ENCODE data around the gene POPDC3. TPM values are rescaled to one million over a fixed set of nuclear protein-coding genes. Genes with fewer than 3 reads are reported as not detected.

POPDC3 gene
- total and polyA plus RNA-seq, 2 of the 4 experiments (the other 2 are of a cell fraction): 22.7 to 25.8 TPM

GRCh38 chr6:105188251-105188650 lies 8.4 kb upstream of the POPDC3 start:
- Histone ChIP-seq H3K79me1 (ENCODE audit: low read depth in 1 of 2, low read length in 2 of 2) (no peaks in the 10 kb centered on the region), H3K4me3 (ENCODE audit: insufficient read depth, low read depth, low read length) (no peak overlapping the region), H2AK5ac (ENCODE audit: low read depth, low read length) (no peak overlapping the region), H3K4me2 (ENCODE audit: low read depth, low read length) (no peak overlapping the region), H2BK120ac (ENCODE audit: low read depth, low read length) (no peak overlapping the region), H3K18ac (ENCODE audit: low read depth, low read length) (no peak overlapping the region), H3K4me1 (ENCODE audit: control insufficient read depth, insufficient read depth, low read length) (peaks cover 3% of the 10 kb centered on the region), H2BK5ac (ENCODE audit: low read depth, low read length, poor library complexity, severe bottlenecking) (no peak overlapping the region), H3K9ac (ENCODE audit: low read depth, low read length) (no peak overlapping the region), H3K27me3 (ENCODE audit: control insufficient read depth, insufficient read depth, low read length) (no peaks in the 10 kb centered on the region), H3K23ac (ENCODE audit: low read depth, low read length) (no peak overlapping the region), H3K14ac (replicated peaks; ENCODE audit: low read depth, low read length) (no peak overlapping the region), H3K27ac (ENCODE audit: insufficient read depth, low read length) (no peak overlapping the region), H2AFZ (replicated peaks; ENCODE audit: low read length, poor library complexity) (no peak overlapping the region), H3K9me3 (ENCODE audit: control insufficient read depth, insufficient read depth, low read length) (0 out of 2 replicates have a peak, but pooled peaks cover 2% of the 10 kb centered on the region), H2BK20ac (ENCODE audit: low read depth, low read length) (no peak overlapping the region), H3K56ac (ENCODE audit: extremely low read depth, insufficient read depth, low read length) (no peak overlapping the region), H3K36me3 (ENCODE audit: control insufficient read depth, insufficient read depth, low read length) (no peaks in the 10 kb centered on the region), H4K91ac (ENCODE audit: insufficient read depth, low read depth, low read length) (no peak overlapping the region), H2AK9ac (replicated peaks; ENCODE audit: low read depth, low read length, poor library complexity) (no peak overlapping the region), H2BK15ac (ENCODE audit: low read depth, low read length) (no peak overlapping the region), H3K4ac (ENCODE audit: low read depth, low read length) (no peak overlapping the region), H3K9me1 (ENCODE audit: insufficient read depth, low read length) (no peaks in the 10 kb centered on the region), H4K8ac (ENCODE audit: low read depth in 2 of 2, low read length in 2 of 2) (no peak overlapping the region), H4K20me1 (ENCODE audit: insufficient read depth, low read length) (no peaks in the 10 kb centered on the region), H4K5ac (ENCODE audit: low read depth, low read length) (no peak overlapping the region)
- ChIA-PET CTCF (interaction anchor here (0.9 kb wide), 1 partner anchor 22 kb away, joined by 3 read pairs; no protein-coding TSS in a partner anchor), POLR2A (ENCODE audit: unreplicated experiment) (no interaction called here)
- dilution Hi-C loops (cut with HindIII; ENCODE audit: low sequenced_read_pairs, unreplicated experiment): no loop called here
- TF ChIP-seq RCOR1 (IDR thresholded peaks at IDR 0.05; ENCODE audit: insufficient replicate concordance, low read length) (no peak), BHLHE40 (IDR thresholded peaks at IDR 0.05; ENCODE audit: low read depth, low read length) (no peak), MAZ (IDR thresholded peaks at IDR 0.05; ENCODE audit: borderline replicate concordance, low read depth, low read length) (no peak), MAFK (IDR thresholded peaks at IDR 0.05; ENCODE audit: low read depth, low read length) (no peak), RAD21 (IDR thresholded peaks at IDR 0.05; ENCODE audit: low read length) (no peak), NFE2L2 (IDR thresholded peaks at IDR 0.05; ENCODE audit: low read depth, low read length) (no peak), RFX5 (IDR thresholded peaks at IDR 0.05; ENCODE audit: low read depth, low read length) (no peak), CHD1 (IDR thresholded peaks at IDR 0.05; ENCODE audit: low read depth, low read length) (no peak), MXI1 (IDR thresholded peaks at IDR 0.05; ENCODE audit: borderline replicate concordance, low read depth, low read length) (no peak), ELK1 (IDR thresholded peaks at IDR 0.05; ENCODE audit: borderline replicate concordance, low read depth, low read length) (no peak), POLR2A (IDR thresholded peaks at IDR 0.05; ENCODE audit: low read depth, low read length) (no peak), CEBPB (IDR thresholded peaks at IDR 0.05; ENCODE audit: low read depth, low read length) (no peak), SMC3 (IDR thresholded peaks at IDR 0.05; ENCODE audit: low read depth, low read length) (no peak)
- TF ChIP-seq, protein P1, sequence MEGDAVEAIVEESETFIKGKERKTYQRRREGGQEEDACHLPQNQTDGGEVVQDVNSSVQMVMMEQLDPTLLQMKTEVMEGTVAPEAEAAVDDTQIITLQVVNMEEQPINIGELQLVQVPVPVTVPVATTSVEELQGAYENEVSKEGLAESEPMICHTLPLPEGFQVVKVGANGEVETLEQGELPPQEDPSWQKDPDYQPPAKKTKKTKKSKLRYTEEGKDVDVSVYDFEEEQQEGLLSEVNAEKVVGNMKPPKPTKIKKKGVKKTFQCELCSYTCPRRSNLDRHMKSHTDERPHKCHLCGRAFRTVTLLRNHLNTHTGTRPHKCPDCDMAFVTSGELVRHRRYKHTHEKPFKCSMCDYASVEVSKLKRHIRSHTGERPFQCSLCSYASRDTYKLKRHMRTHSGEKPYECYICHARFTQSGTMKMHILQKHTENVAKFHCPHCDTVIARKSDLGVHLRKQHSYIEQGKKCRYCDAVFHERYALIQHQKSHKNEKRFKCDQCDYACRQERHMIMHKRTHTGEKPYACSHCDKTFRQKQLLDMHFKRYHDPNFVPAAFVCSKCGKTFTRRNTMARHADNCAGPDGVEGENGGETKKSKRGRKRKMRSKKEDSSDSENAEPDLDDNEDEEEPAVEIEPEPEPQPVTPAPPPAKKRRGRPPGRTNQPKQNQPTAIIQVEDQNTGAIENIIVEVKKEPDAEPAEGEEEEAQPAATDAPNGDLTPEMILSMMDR (conservative IDR thresholded peaks at IDR 0.05; ENCODE audit: low read depth, low read length): no peak
- TF ChIP-seq, protein P2, sequence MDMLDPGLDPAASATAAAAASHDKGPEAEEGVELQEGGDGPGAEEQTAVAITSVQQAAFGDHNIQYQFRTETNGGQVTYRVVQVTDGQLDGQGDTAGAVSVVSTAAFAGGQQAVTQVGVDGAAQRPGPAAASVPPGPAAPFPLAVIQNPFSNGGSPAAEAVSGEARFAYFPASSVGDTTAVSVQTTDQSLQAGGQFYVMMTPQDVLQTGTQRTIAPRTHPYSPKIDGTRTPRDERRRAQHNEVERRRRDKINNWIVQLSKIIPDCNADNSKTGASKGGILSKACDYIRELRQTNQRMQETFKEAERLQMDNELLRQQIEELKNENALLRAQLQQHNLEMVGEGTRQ (IDR thresholded peaks at IDR 0.05; ENCODE audit: low read depth, low read length): no peak
- DNase-seq: no peak
- ATAC-seq (ENCODE audit: low read depth): no peak
- BruUV-seq (replicated peaks): no TSS peak
- intact Hi-C loops (cut with micrococcal nuclease): no loop called here
- no CpG with 5 or more reads among the region's 2 CpGs for WGBS, 2 experiments (ENCODE audit: extremely low coverage in 2 of 2, insufficient read length in 1 of 2)
- in situ Hi-C loops (cut with MboI; ENCODE audit: low sequenced_read_pairs): no loop called here

Data from IMR-90 (cell line).